ENCODE results near the gene UTP25. TPM values are rescaled to one million over a fixed set of nuclear protein-coding genes. Genes with fewer than 3 reads are reported as not detected.

The UTP25 gene
- total RNA-seq, 1 experiment from 2014 or later, result 9.5 TPM

DNA sequence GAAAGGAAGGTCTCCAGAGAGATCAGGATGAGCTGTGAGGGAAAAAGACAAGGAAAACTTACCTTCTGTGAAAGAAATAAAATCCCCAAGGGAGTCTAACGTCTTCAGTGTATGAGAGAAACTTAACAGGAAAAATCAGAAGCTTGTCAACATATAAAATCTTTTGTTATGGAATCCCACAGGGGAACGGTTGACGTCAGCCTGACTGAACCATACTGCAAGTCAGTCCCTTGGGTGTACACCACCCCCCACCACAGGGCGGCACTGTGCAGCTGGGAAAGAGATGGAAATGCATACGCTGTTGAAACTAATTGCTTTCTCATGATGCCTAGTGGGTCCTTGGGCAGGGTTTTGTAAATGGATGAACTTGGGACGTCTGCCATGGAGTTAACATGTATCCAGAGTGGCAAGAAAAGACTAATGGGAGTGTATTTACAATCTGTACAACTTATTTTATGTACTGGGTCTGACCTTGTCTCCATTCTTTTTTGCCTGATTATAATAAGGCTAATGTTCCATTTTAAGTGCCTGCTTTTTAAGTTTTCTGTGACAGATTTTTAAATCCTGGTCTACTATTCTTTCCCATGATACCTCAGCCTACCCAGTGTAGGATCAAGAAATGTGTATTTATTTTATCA is 22.7 kb downstream of the UTP25 start:
- peak; percentile 66 to 74 for DNase-seq
- Histone ChIP-seq H3K36me3 (ENCODE audit: control insufficient read depth, insufficient read depth, low read length) (peaks cover 3% of the 10 kb centered on the region), H3K4me1 (no peaks in the 10 kb centered on the region), H3K9me3 (no peaks in the 10 kb centered on the region), H3K4me3 (ENCODE audit: low read depth, low read length) (no peak overlapping the region), H3K27me3 (replicated peaks; ENCODE audit: control insufficient read depth, insufficient read depth, low read length) (no peaks in the 10 kb centered on the region)
- BruUV-seq (replicated peaks), result no TSS peak
- Mint-ChIP-seq H3K27ac (ENCODE audit: unreplicated experiment) (no peak overlapping the region), H3K27me3 (ENCODE audit: insufficient read depth, unreplicated experiment) (no peaks in the 10 kb centered on the region), H3K4me1 (ENCODE audit: low read depth, unreplicated experiment) (no peaks in the 10 kb centered on the region), H3K36me3 (ENCODE audit: insufficient read depth, unreplicated experiment) (peaks cover 71% of the 10 kb centered on the region), H3K4me3 (ENCODE audit: unreplicated experiment) (no peak overlapping the region), H3K9me3 (ENCODE audit: unreplicated experiment) (no peaks in the 10 kb centered on the region)
- ChIA-PET POLR2A (no interaction called here), CTCF (no interaction called here)
- TF ChIP-seq, protein P1, sequence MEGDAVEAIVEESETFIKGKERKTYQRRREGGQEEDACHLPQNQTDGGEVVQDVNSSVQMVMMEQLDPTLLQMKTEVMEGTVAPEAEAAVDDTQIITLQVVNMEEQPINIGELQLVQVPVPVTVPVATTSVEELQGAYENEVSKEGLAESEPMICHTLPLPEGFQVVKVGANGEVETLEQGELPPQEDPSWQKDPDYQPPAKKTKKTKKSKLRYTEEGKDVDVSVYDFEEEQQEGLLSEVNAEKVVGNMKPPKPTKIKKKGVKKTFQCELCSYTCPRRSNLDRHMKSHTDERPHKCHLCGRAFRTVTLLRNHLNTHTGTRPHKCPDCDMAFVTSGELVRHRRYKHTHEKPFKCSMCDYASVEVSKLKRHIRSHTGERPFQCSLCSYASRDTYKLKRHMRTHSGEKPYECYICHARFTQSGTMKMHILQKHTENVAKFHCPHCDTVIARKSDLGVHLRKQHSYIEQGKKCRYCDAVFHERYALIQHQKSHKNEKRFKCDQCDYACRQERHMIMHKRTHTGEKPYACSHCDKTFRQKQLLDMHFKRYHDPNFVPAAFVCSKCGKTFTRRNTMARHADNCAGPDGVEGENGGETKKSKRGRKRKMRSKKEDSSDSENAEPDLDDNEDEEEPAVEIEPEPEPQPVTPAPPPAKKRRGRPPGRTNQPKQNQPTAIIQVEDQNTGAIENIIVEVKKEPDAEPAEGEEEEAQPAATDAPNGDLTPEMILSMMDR (IDR thresholded peaks at IDR 0.05; ENCODE audit: insufficient read depth in 1 of 2, low read depth in 1 of 2, low read length in 1 of 2, severe bottlenecking in 1 of 2, unreplicated experiment in 1 of 2), result peak; percentile 74 to 79
- intact Hi-C loops (cut with micrococcal nuclease; ENCODE audit: unreplicated experiment), result loop anchor here (1.0 kb wide), 1 partner anchor 139 kb away; no protein-coding TSS in a partner anchor

DNA sequence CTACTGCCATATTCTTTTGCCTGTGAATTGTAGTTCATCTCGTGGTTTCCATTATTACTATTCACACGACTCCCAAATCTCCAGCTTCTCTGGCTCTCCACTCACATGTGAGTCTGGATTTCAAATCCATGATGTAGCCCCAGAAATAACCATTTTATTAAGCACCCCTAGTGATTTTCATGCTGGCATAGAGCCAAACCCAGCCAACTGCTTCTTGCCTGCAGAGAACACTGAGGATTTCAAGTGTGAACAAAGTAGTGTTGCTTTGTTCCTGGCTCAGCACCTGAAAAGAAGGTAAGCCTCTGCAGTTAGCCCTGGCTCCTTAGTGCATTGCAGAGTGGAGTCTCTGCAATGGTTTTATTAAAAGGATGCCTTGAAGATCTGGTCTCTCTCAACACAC is 25.9 kb downstream of the UTP25 start:
- no peak overlapping the region for H3K4me3 ChIP-seq (ENCODE audit: low read depth, low read length)
- Mint-ChIP-seq H3K27me3 (ENCODE audit: insufficient read depth, unreplicated experiment) (no peaks in the 10 kb centered on the region), H3K27ac (ENCODE audit: unreplicated experiment) (no peak overlapping the region), H3K9me3 (ENCODE audit: unreplicated experiment) (no peaks in the 10 kb centered on the region), H3K4me3 (ENCODE audit: unreplicated experiment) (no peak overlapping the region), H3K4me1 (ENCODE audit: low read depth, unreplicated experiment) (no peaks in the 10 kb centered on the region), H3K36me3 (ENCODE audit: insufficient read depth, unreplicated experiment) (peaks cover 51% of the 10 kb centered on the region)
- no peaks in the 10 kb centered on the region for H3K9me3 ChIP-seq
- BruUV-seq (replicated peaks), result no TSS peak
- ChIA-PET POLR2A (no interaction called here), CTCF (no interaction called here)
- peaks cover 3% of the 10 kb centered on the region for H3K36me3 ChIP-seq (ENCODE audit: control insufficient read depth, insufficient read depth, low read length)
- no peaks in the 10 kb centered on the region for H3K4me1 ChIP-seq
- TF ChIP-seq, protein P1 (IDR thresholded peaks at IDR 0.05; ENCODE audit: insufficient read depth in 1 of 2, low read depth in 1 of 2, low read length in 1 of 2, severe bottlenecking in 1 of 2, unreplicated experiment in 1 of 2), result no peak
- intact Hi-C loops (cut with micrococcal nuclease; ENCODE audit: unreplicated experiment), result no loop called here
- H3K27me3 ChIP-seq (replicated peaks; ENCODE audit: control insufficient read depth, insufficient read depth, low read length), result no peaks in the 10 kb centered on the region
- no peak for DNase-seq

GRCh38 chr1:209854196-209854595 is 26.4 kb downstream of the UTP25 start:
- H3K27me3 ChIP-seq (replicated peaks; ENCODE audit: control insufficient read depth, insufficient read depth, low read length), result no peaks in the 10 kb centered on the region
- intact Hi-C loops (cut with micrococcal nuclease; ENCODE audit: unreplicated experiment), result no loop called here
- no peak overlapping the region for H3K4me3 ChIP-seq (ENCODE audit: low read depth, low read length)
- Mint-ChIP-seq H3K9me3 (ENCODE audit: unreplicated experiment) (no peaks in the 10 kb centered on the region), H3K36me3 (ENCODE audit: insufficient read depth, unreplicated experiment) (peaks cover 47% of the 10 kb centered on the region), H3K27ac (ENCODE audit: unreplicated experiment) (no peak overlapping the region), H3K4me1 (ENCODE audit: low read depth, unreplicated experiment) (no peaks in the 10 kb centered on the region), H3K27me3 (ENCODE audit: insufficient read depth, unreplicated experiment) (no peaks in the 10 kb centered on the region), H3K4me3 (ENCODE audit: unreplicated experiment) (no peak overlapping the region)
- H3K9me3 ChIP-seq, result no peaks in the 10 kb centered on the region
- BruUV-seq (replicated peaks), result no TSS peak
- no peaks in the 10 kb centered on the region for H3K4me1 ChIP-seq
- ChIA-PET CTCF (no interaction called here), POLR2A (no interaction called here)
- H3K36me3 ChIP-seq (ENCODE audit: control insufficient read depth, insufficient read depth, low read length), result peaks cover 3% of the 10 kb centered on the region
- TF ChIP-seq, protein P1 (IDR thresholded peaks at IDR 0.05; ENCODE audit: insufficient read depth in 1 of 2, low read depth in 1 of 2, low read length in 1 of 2, severe bottlenecking in 1 of 2, unreplicated experiment in 1 of 2), result no peak
- DNase-seq, result no peak
